Measurements from ENCODE around the gene TXNRD1.

TXNRD1 gene

GRCh38 chr12:104372721-104373335, 157.2 kb downstream of the TXNRD1 start:
- H3K4me2 ChIP-seq = peak overlapping the region; percentile 30 to 78 (median 67)
- peaks cover 0 to 7% (median 0%) of the 10 kb centered on the region in 11 experiments; a peak in 3 of 22 replicates for H3K36me3 ChIP-seq
- no peaks in the 10 kb centered on the region for H3K27me3 ChIP-seq
- peaks cover 17 to 22% (median 20%) of the 10 kb centered on the region in 10 experiments for H3K4me1 ChIP-seq
- H3K4me3 ChIP-seq = no peak overlapping the region
- H3K9ac ChIP-seq = peak overlapping the region in 5 of 11 experiments; percentile 7 to 31 (median 13); a peak in 4 of 22 replicates
- H3K9me3 ChIP-seq (replicated peaks in 1 of 11) = peaks cover 13 to 24% (median 16%) of the 10 kb centered on the region in 11 experiments
- H3K27ac ChIP-seq = peak overlapping the region in 8 of 11 experiments; percentile 10 to 68 (median 38); a peak in 13 of 22 replicates
- H4K20me1 ChIP-seq = no peaks in the 10 kb centered on the region
- no peak for TF ChIP-seq Cebpa-rat (IDR thresholded peaks at IDR 0.05)

GRCh38 chr12:104374071-104374470, 158.5 kb downstream of the TXNRD1 start:
- Histone ChIP-seq H3K27ac (no peak overlapping the region), H3K9ac (no peak overlapping the region), H3K4me3 (no peak overlapping the region), H3K4me1 (peaks cover 17 to 22% (median 20%) of the 10 kb centered on the region in 10 experiments), H3K27me3 (no peaks in the 10 kb centered on the region), H3K36me3 (peaks cover 0 to 7% (median 0%) of the 10 kb centered on the region in 11 experiments; a peak in 3 of 22 replicates), H4K20me1 (no peaks in the 10 kb centered on the region), H3K4me2 (no peak overlapping the region), H3K9me3 (replicated peaks in 1 of 11) (peaks cover 11 to 19% (median 13%) of the 10 kb centered on the region in 11 experiments)
- no peak for TF ChIP-seq Cebpa-rat (IDR thresholded peaks at IDR 0.05)

- H3K36me3 ChIP-seq = 0 out of 22 replicates have a peak, but pooled peaks cover 0 to under 1% (median 0%) of the 10 kb centered on the region in 11 experiments
- no peak overlapping the region for H3K9ac ChIP-seq
- no peak overlapping the region for H3K4me2 ChIP-seq
- no peak for TF ChIP-seq Cebpa-rat (IDR thresholded peaks at IDR 0.05)
- H3K4me1 ChIP-seq = peaks cover 17 to 22% (median 20%) of the 10 kb centered on the region in 10 experiments
- no peaks in the 10 kb centered on the region for H4K20me1 ChIP-seq
- peaks cover 4 to 12% (median 6%) of the 10 kb centered on the region in 11 experiments for H3K9me3 ChIP-seq (replicated peaks in 1 of 11)
- H3K27me3 ChIP-seq = no peaks in the 10 kb centered on the region
- H3K4me3 ChIP-seq = no peak overlapping the region
- no peak overlapping the region for H3K27ac ChIP-seq
These were observed 159.2 kb downstream of the TXNRD1 start for GRCh38 chr12:104374806-104375205.

- H3K36me3 ChIP-seq = no peaks in the 10 kb centered on the region
- no peak overlapping the region for H3K4me3 ChIP-seq
- H3K4me1 ChIP-seq = peaks cover 17 to 22% (median 20%) of the 10 kb centered on the region in 10 experiments
- H3K9ac ChIP-seq = no peak overlapping the region
- H3K9me3 ChIP-seq (replicated peaks in 1 of 11) = 0 out of 22 replicates have a peak, but pooled peaks cover 0 to 5% (median 0%) of the 10 kb centered on the region in 11 experiments
- H4K20me1 ChIP-seq = no peaks in the 10 kb centered on the region
- no peak overlapping the region for H3K27ac ChIP-seq
- TF ChIP-seq Cebpa-rat (IDR thresholded peaks at IDR 0.05) = no peak
- no peaks in the 10 kb centered on the region for H3K27me3 ChIP-seq
- H3K4me2 ChIP-seq = no peak overlapping the region
These were observed 160.2 kb downstream of the TXNRD1 start for GRCh38 chr12:104375775-104376174.

GRCh38 chr12:104376650-104377513, 161.3 kb downstream of the TXNRD1 start:
- H3K4me1 ChIP-seq = peaks cover 9 to 16% (median 12%) of the 10 kb centered on the region in 10 experiments
- H3K9me3 ChIP-seq (replicated peaks in 1 of 11) = 0 out of 22 replicates have a peak, but pooled peaks cover 0 to 5% (median 0%) of the 10 kb centered on the region in 11 experiments
- H3K27ac ChIP-seq = no peak overlapping the region
- no peaks in the 10 kb centered on the region for H3K36me3 ChIP-seq
- H3K4me3 ChIP-seq = no peak overlapping the region
- H3K9ac ChIP-seq = no peak overlapping the region
- no peak for TF ChIP-seq Cebpa-rat (IDR thresholded peaks at IDR 0.05)
- no peak overlapping the region for H3K4me2 ChIP-seq
- no peaks in the 10 kb centered on the region for H4K20me1 ChIP-seq
- no peaks in the 10 kb centered on the region for H3K27me3 ChIP-seq

GRCh38 chr12:104377514-104377812, 161.9 kb downstream of the TXNRD1 start:
- Histone ChIP-seq H3K36me3 (no peaks in the 10 kb centered on the region), H3K27me3 (no peaks in the 10 kb centered on the region), H3K4me3 (no peak overlapping the region), H3K4me2 (no peak overlapping the region), H3K9ac (no peak overlapping the region), H3K4me1 (peaks cover 5 to 15% (median 9%) of the 10 kb centered on the region in 10 experiments), H3K27ac (no peak overlapping the region), H3K9me3 (replicated peaks in 1 of 11) (0 out of 22 replicates have a peak, but pooled peaks cover 0 to 5% (median 0%) of the 10 kb centered on the region in 11 experiments), H4K20me1 (peaks cover 0 to 5% (median 0%) of the 10 kb centered on the region in 11 experiments; a peak in 2 of 22 replicates)
- TF ChIP-seq Cebpa-rat (IDR thresholded peaks at IDR 0.05) = no peak

GRCh38 chr12:104378427-104378826, 162.8 kb downstream of the TXNRD1 start:
- Histone ChIP-seq H3K4me3 (no peak overlapping the region), H3K27ac (no peak overlapping the region), H3K4me1 (peaks cover 0 to 10% (median 4%) of the 10 kb centered on the region in 10 experiments; a peak in 7 of 20 replicates), H3K4me2 (no peak overlapping the region), H3K27me3 (no peaks in the 10 kb centered on the region), H3K9me3 (replicated peaks in 1 of 11) (0 out of 22 replicates have a peak, but pooled peaks cover 0 to 5% (median 0%) of the 10 kb centered on the region in 11 experiments), H4K20me1 (peaks cover 0 to 5% (median 0%) of the 10 kb centered on the region in 11 experiments; a peak in 2 of 22 replicates), H3K9ac (no peak overlapping the region), H3K36me3 (no peaks in the 10 kb centered on the region)
- no peak for TF ChIP-seq Cebpa-rat (IDR thresholded peaks at IDR 0.05)

GRCh38 chr12:104381341-104381730, 165.8 kb downstream of the TXNRD1 start:
- Histone ChIP-seq H3K9ac (peak overlapping the region in 3 of 11 experiments; percentile 18 to 39 (median 28); a peak in 2 of 22 replicates), H4K20me1 (peaks cover 0 to 5% (median 0%) of the 10 kb centered on the region in 11 experiments; a peak in 2 of 22 replicates), H3K4me2 (peak overlapping the region in 4 of 11 experiments; percentile 13 to 76 (median 40); a peak in 5 of 22 replicates), H3K27me3 (no peaks in the 10 kb centered on the region), H3K4me1 (peaks cover 0 to 10% (median 4%) of the 10 kb centered on the region in 10 experiments; a peak in 7 of 20 replicates), H3K9me3 (replicated peaks in 1 of 11) (no peaks in the 10 kb centered on the region), H3K27ac (no peak overlapping the region), H3K36me3 (no peaks in the 10 kb centered on the region), H3K4me3 (no peak overlapping the region)
- TF ChIP-seq Cebpa-rat (IDR thresholded peaks at IDR 0.05) = no peak
